GM21360 (cell line): ENCODE data around the gene SPTBN4.
"Not testable (repeated sequence)": the region's sequence is repeated elsewhere in the genome, so short reads cannot be mapped to it uniquely, and the experiment has no call there.

Source experiments
- ATAC-seq: cut with Tn5 transposase; IDR thresholded peaks from one replicate; pipeline ENCODE4 v1.9.1; 2021; ENCODE audit warnings: mild to moderate bottlenecking, moderate library complexity; ENCODE audit not compliant: unreplicated experiment

SPTBN4 gene

DNA sequence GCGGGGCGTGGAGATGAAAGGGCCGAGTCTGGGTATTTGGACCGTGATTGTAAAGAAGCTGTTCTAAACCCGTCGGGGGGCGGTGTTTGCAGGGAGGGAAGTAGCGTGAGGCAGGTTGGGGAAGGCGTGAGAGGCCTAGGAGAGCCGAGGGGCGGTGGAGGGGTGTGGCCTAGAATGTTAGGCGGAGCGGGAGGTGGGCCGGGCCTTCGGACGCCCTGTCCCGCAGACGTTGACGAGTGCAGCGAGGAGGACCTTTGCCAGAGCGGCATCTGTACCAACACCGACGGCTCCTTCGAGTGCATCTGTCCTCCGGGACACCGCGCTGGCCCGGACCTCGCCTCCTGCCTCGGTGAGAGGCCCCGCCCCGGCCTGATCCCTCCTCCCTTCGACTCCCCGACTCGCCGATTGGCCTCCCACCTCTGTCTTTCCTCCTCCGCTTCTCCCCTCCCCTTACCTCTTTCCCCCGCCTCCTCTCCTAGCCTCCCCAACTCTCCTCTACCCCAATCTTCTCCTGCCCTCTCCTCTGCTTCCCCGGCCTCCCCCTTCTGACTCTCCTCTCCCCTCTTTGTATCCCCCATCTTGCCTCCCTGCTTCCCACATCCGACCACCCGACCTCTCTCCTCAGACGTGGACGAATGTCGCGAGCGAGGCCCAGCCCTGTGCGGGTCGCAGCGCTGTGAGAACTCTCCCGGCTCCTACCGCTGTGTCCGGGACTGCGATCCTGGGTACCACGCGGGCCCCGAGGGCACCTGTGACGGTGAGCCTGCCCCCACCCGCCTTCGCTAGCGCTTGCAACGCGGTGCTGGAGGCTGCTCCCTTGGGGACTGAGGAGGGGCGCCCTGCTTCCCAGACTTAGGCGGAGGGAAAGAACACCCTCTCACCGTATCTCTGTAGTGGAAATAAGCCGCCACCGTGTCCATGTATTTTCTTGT, 147.2 kb downstream of the SPTBN4 start:
- no peak for ATAC-seq

DNA sequence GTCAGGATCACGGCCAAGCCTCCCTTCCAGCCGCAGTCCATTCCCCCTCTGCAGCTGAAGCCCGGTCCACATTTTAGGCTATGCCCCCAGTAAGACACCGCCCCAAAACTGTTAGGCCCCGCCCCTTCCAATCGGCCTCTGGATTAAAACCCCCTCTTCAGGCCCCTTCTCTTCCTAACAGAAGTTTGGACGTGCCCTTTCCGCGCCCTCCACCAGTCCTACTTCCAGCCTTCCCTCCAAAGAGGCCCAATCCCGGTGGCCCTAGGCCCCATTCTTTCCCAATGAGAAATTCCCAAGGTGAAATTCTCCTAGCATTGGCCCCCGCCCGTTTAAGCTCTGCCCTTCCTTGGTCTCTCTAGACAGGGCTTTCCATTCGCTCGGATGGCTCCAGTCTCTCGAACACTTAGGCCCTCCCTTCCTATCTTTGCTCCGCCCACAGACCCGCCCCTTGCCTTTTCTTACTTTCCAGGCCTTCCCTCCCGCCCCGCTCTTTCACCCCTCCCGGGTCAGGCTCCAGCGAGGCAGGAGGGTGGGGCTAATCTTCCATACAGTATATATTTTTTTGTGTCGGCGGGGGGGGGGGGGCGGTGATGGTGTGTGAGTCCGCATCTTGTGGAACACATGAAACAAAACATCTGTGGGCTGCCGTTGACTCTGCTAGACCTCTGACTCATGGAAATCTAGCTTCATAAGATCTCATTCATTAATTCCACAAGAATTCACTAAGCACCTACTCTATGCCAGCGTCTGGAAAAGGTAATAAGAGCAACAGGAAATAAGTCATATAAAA, 148.0 kb downstream of the SPTBN4 start:
- no peak for ATAC-seq

DNA sequence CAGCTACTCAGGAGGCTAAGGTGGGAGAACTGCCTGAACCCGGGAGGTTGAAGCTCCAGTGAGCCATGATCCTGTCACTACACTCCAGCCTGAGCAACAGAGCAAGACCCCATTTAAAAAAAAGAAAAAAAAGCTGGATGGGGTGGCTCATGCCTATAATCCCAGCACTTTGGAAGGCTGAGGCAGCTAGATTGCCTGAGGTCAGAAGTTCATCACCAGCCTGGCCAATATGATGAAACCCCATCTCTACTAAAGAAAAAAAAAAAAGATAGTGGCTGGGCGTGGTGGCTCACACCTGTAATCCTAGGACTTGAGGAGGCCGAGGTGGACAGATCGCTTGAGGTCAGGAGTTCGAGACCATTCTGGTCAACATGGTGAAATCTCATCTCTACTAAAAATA, 149.4 kb downstream of the SPTBN4 start:
- no peak for ATAC-seq

DNA sequence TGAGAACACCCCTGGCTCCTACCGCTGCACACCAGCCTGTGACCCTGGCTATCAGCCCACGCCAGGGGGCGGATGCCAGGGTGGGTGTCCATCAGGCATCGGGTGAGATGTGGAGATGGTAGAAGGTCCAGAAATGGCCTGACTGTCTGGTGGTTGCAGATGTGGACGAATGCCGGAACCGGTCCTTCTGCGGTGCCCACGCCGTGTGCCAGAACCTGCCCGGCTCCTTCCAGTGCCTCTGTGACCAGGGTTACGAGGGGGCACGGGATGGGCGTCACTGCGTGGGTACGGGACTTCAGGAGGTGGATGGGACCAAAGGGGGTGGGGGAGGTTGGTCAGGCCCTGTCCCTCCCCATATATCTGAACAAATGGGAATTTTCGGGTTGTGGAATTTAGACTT, 150.1 kb downstream of the SPTBN4 start:
- no peak for ATAC-seq

DNA sequence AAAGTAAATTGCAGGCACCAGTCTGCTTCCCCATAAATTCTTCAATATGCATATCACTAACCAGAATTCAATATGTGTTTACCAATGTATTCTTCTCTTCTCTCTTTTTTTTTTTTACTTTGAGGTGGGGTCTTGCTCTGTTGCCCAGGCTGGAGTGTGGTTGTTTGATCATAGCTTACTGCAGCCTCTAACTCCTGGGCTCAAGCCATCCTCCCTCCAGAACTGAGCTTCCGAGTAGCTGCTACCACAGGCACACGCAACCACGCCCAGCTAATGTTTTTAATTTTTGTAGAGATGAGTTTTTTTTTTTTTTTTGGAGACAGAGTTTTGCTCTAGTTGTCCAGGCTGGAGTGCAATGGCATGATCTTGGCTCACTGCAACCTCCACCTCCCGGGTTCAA, 151.2 kb downstream of the SPTBN4 start:
- no peak for ATAC-seq

DNA sequence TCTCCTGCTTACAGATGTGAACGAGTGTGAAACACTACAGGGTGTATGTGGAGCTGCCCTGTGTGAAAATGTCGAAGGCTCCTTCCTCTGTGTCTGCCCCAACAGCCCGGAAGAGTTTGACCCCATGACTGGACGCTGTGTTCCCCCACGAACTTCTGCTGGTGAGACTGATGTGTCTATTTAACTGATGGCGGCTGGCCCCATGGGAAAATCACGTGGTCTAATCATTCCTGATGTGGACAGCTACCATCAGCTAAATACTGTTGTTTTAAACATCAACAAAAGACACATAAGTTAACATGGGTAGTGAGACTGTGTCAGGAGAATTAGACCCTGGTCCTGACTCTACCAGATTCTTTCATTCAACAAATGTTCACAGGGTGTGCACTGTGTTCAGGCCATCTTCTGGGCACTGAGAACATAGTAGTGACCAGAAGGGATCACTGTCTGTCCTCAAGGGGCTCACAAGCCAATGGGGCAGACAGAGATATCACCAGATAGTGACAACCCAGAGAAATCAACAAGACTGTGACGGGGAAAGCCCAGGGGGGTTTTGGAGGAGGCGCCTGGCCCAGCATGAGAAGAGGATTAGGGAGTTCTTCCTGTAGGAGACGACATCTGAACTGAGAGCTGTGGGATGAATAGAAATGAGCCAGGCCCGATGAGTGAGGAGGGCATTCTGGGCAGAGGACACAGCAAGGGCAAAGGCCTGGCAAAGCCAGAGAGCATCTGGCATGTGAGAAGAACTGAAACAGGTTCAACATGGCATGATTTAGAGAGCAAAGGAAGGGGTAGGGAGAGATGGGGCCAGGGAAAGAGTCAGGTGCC, 152.7 kb downstream of the SPTBN4 start:
- ATAC-seq: no peak

DNA sequence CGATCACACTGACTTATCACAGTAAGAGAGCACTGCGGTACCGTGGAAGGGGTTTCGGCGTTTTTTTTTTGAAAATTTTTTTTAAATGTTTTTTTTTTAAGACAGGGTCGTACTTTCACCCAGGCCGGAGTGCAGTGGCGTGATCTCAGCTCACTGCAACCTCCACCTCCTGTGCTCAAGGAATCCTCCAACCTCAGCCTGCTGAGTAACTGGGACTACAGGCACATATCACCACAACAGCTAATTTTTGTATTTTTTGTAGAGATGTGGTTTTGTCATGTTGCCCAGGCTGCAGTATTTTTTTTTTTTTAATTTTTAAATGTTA, 153.3 kb downstream of the SPTBN4 start:
- no peak for ATAC-seq

DNA sequence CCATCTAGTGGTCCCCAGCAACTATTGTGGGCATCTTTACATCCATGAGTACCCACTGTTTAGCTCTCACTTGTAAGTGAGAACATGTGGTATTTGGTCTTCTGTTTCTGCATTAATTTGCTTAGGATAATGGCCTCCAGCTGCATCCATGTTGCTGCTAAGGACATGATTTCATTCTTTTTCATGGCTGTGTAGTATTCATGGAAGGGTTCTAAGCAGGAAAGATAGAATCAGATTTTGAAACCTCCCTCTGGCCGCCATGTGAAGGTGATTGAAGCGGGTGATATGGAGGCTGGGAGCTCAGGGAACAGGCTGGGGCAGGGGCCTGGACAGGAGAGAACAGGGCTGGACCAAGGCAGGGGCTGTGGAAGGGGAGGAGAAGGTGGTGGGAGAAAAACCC, 154.5 kb downstream of the SPTBN4 start:
- no peak for ATAC-seq

DNA sequence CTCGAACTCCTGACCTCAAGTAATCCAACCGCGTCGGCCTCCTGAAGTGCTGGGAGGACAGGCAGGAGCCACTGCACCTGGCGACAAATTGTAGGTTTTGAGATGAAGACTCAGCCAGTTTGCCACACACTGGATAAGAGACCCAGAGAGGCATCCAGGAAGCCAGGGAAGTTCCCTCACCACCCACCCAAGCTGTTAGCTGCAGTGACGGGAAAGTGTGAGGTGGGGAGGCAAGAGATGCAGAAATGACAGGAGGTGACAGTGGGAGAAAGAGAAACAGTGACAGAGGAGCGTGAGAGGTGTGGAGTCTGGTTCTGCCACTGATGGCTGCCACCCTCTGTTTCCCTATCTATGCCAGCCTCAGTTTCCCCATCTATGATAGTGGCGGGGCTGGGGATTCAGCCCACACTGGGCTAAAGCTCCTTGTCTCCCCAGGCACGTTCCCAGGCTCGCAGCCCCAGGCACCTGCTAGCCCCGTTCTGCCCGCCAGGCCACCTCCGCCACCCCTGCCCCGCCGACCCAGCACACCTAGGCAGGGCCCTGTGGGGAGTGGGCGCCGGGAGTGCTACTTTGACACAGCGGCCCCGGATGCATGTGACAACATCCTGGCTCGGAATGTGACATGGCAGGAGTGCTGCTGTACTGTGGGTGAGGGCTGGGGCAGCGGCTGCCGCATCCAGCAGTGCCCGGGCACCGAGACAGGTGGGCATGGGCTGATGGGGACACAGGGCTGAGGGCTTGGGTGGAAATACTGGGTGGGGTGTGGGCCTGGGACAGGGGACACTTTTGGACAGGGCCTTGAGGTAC, 155.4 kb downstream of the SPTBN4 start:
- no peak for ATAC-seq

DNA sequence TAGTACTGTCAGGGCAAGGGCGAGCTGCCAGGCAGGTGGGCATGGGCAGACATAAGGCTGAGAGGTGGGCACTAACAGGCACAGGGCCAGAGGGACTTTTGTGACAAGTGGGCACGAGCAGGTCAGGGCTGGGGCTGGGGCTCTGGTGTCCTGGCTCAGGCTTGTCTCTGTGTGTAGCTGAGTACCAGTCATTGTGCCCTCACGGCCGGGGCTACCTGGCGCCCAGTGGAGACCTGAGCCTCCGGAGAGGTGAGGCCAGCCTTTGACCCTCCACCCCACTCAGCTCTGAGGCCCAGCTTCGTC, 155.9 kb downstream of the SPTBN4 start:
- ATAC-seq: no peak

DNA sequence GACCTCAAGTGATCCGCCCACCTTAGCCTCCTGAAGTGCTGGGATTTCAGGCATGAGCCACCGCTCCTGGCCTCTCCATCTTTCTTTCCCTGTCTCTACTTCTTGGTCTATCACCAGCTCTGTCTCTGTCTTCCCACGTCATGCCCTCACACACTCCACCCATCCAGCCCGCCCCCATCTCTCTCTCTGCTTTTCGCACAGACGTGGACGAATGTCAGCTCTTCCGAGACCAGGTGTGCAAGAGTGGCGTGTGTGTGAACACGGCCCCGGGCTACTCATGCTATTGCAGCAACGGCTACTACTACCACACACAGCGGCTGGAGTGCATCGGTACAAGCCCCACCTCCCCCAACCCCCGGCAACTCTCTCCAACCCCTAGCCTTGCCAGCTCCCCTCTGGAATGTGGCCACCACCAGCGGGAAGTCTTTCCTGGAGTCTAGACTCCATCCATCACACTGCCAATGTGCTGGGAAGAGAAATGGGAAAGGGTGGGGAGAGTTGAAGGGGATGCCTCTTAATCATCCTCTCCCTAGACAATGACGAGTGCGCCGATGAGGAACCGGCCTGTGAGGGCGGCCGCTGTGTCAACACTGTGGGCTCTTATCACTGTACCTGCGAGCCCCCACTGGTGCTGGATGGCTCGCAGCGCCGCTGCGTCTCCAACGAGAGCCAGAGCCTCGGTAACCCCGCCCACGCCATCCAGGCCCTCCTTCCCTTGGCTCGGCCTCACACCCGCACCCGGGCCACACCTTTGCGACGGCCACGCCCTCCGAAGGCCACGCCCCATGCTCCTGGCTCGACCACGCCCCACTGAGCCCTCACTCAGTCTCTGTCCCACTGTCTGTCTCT, 156.8 kb downstream of the SPTBN4 start:
- ATAC-seq: no peak

DNA sequence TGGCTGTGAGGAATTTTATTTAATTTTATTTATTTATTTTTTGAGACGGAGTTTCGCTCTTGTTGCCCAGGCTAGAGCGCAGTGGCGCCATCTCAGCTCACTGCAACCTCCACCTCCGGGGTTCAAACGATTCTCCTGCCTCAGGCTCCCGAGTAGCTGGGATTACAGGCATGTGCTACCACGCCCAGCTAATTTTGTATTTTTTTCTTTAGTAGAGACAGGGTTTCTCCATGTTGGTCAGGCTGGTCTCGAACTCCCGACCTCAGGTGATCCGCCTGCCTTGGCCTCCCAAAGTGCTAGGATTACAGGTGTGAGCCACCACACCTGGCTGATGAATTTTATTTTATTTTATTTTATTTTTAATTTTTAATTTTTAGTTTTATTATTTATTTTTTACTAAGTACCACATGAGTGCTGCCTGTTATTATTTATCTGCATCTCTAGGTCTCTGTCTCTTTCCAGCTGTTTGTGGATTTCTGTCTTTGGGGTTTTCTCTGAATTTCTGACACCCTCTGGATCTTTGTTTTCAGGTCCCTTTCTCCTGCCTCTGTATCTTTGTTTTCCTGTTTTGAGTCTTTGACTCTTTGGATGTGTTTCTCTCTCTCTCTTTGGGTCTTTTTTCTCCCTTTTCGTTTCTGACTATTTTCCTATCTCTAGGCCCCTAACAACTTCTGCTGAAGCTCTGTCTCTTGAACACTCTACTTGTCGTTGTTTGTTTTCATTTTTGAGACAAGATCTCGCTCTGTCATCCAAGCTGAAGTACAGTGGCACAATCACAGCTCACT, 157.8 kb downstream of the SPTBN4 start:
- not testable (repeated sequence) for ATAC-seq

DNA sequence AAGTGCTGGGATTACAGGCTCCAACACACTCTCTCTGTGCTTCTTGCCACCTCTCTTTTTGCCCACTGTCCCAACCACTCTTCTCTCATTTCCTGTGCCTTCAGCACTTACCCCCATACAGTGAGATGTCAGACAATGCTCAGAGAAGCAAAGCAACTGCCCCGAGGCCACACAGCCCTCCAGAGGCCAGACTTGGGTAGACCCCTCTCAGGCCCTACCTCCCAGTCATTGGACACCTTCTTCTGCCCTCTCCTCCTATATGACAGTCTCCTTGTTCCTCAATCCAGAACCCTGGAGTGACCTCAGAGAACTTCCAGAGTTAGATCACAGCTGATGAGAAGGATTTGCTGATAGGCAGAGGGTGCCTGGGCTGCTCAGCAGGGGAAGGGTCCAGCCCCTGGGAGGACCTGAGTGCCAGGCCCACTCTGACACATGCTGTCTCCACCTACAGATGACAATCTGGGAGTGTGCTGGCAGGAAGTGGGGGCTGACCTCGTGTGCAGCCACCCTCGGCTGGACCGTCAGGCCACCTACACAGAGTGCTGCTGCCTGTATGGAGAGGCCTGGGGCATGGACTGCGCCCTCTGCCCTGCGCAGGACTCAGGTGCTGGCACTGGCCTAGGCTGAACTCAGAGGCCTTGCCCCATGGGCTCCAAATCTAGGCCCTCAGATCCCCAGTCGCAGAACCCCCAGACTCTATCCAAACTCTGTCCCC, 158.8 kb downstream of the SPTBN4 start:
- no peak for ATAC-seq
